CD4-positive, alpha-beta T cell (primary cell): ENCODE measurements around the gene NUMA1. TPM values are rescaled to one million over a fixed set of nuclear protein-coding genes. Genes with fewer than 3 reads are reported as not detected.

Source experiments
- ATAC-seq: fragments of 200-7000 bp; cut with Tn5 transposase; one replicate; pipeline ENCODE4 v1.10.0; 2022; ENCODE audit warnings: mild to moderate bottlenecking; ENCODE audit not compliant: poor library complexity
- CTCF ChIA-PET: fragments of 350-600 bp; sonication (Branson Sonifier 250); formaldehyde crosslinking; loops from one replicate; lab custom pipeline; 2021; ENCODE audit warnings: antibody characterized with exemption, inconsistent platforms; lab: Charles Lee
- POLR2A ChIA-PET: fragments of 350-600 bp; sonication (Branson Sonifier 250); formaldehyde crosslinking; loops from one replicate; lab custom pipeline; 2021; ENCODE audit warnings: antibody characterized with exemption, inconsistent platforms; lab: Charles Lee
- DNase-seq, 14 experiments: peaks; one replicate each; pipeline ENCODE4 v3.0.0-alpha.2; 2013 to 2020; ENCODE audit warnings: mixed read lengths in 2 of 14
- H3K27ac ChIP-seq, 2 donors: one replicate each; pipeline versions ENCODE4 v1.5.1 to v1.7.0; 2013; ENCODE audit warnings: low read length in 2 of 2, low read depth in 1 of 2, mild to moderate bottlenecking in 1 of 2
- H3K27me3 ChIP-seq, 2 experiments: 1 replicate in 1 of 2; 2 replicates in 1 of 2; pipeline versions ENCODE4 v1.6.1 to v1.7.0; 2013; ENCODE audit warnings: low read length in 2 of 2, control low read depth in 1 of 2, mild to moderate bottlenecking in 1 of 2, moderate library complexity in 1 of 2; ENCODE audit not compliant: insufficient read depth in 2 of 2, control insufficient read depth in 1 of 2
- H3K36me3 ChIP-seq: one replicate; pipeline ENCODE4 v1.6.1; 2013; ENCODE audit warnings: low read length, control low read depth; ENCODE audit not compliant: insufficient read depth
- H3K4me1 ChIP-seq: one replicate; pipeline ENCODE4 v1.6.1; 2013; ENCODE audit warnings: low read length, control low read depth; ENCODE audit not compliant: insufficient read depth
- H3K4me3 ChIP-seq: one replicate; pipeline ENCODE4 v1.5.1; 2013; ENCODE audit warnings: mild to moderate bottlenecking, low read length, moderate library complexity
- H3K9me3 ChIP-seq, 2 experiments: 1 replicate in 1 of 2; 2 replicates in 1 of 2; pipeline versions ENCODE4 v1.6.1 to v1.7.0; 2013; ENCODE audit warnings: low read length in 2 of 2, mild to moderate bottlenecking in 2 of 2, control low read depth in 1 of 2, moderate library complexity in 1 of 2; ENCODE audit not compliant: control insufficient read depth in 1 of 2, insufficient read depth in 1 of 2
- H3K27ac Mint-ChIP-seq: one replicate; pipeline ENCODE4 v1.8.0; 2020; ENCODE audit warnings: mixed read lengths
- H3K27me3 Mint-ChIP-seq: one replicate; pipeline ENCODE4 v1.8.0; 2021; ENCODE audit warnings: mixed read lengths
- H3K36me3 Mint-ChIP-seq: one replicate; pipeline ENCODE4 v1.8.0; 2021; ENCODE audit warnings: low read depth, mixed read lengths
- H3K4me1 Mint-ChIP-seq: one replicate; pipeline ENCODE4 v1.8.0; 2021; ENCODE audit warnings: low read depth, mixed read lengths
- H3K4me3 Mint-ChIP-seq: one replicate; pipeline ENCODE4 v1.8.0; 2020; ENCODE audit warnings: mild to moderate bottlenecking, mixed read lengths
- H3K9me3 Mint-ChIP-seq: one replicate; pipeline ENCODE4 v1.8.0; 2020; ENCODE audit warnings: mixed read lengths
- CTCF ChIP-seq: fragments of 200-600 bp; IDR thresholded peaks from one replicate; pipeline ENCODE4 v1.8.0; 2022; ENCODE audit warnings: antibody characterized with exemption, mild to moderate bottlenecking
- intact Hi-C, 2 experiments: fragments of 100-400 bp; cut with DNase I in 1 of 2; cut with micrococcal nuclease in 1 of 2; formaldehyde crosslinking; loops; one replicate each; pipeline versions ENCODE4 v1.15.1 to v1.9.0; 2023 to 2025; cut with DNase I, micrococcal nuclease
- total RNA-seq, 174 experiments: library from RNA in 2 of 174; stranded (reverse) in 2 of 174; gene quantifications; one replicate each; pipeline ENCODE4 v1.2.3 and lab custom pipeline; 2021 to 2026

NUMA1 gene
- total RNA-seq, 2 experiments from 2014 or later: 191 to 197 TPM

DNA sequence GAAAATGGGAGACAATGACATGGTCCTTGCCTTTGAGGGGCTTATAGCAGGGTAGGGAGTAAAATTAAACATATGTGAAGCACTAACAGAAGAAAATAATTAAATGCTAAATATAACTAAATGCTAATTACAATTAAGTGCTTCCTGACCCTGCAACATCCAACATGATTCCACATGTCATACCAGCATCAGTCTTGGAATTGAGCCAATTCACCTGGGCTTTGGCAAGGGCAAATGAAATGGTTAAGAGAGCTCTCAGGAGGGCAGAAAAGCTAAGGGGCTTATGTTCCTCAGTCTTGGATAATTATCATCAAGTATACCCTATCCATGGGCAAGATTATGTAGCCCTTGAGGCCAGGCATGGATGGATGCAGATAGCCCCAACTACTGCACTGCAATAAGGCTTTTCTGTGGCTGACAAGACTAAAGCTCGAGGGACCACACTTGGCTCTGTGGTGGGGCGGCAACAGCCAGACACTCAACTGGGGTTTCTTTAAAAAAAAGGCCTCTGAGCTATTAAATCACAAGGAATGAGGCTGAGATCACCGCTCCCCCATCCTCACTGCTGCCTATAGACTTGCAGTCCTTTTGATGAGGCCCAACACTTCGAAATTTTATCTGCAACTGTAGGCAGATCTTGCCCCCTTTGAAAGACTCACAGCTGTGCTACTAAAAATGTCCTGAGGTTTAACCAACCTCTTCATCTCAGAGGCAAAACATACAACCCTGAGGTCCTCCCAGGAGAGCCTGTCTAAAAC is 42.6 kb downstream of the NUMA1 start:
- ChIA-PET POLR2A (interaction anchor here (1.0 to 5.4 kb wide), 3 partner anchors 12 to 74 kb away, joined by 3 to 52 read pairs (median 44); partner anchors contain the start of gene ANAPC15), CTCF (interaction anchor here (1.4 to 4.5 kb wide), 3 partner anchors 12 to 107 kb away, joined by 3 to 56 read pairs (median 24); no protein-coding TSS in a partner anchor)
- Histone ChIP-seq H3K4me3 (peak overlapping the region; percentile 75), H3K27me3 (no peaks in the 10 kb centered on the region), H3K36me3 (peaks cover 38% of the 10 kb centered on the region), H3K27ac (peak overlapping the region in 1 of 2 donors; percentile 91), H3K4me1 (peaks cover 76% of the 10 kb centered on the region), H3K9me3 (no peaks in the 10 kb centered on the region)
- peak overlapping the region; percentile 22 for H3K4me3 Mint-ChIP-seq
- intact Hi-C loops: no loop called here
- no peaks in the 10 kb centered on the region for H3K9me3 Mint-ChIP-seq
- H3K27me3 Mint-ChIP-seq: no peaks in the 10 kb centered on the region
- no peak for TF ChIP-seq CTCF
- peaks cover 46% of the 10 kb centered on the region for H3K4me1 Mint-ChIP-seq
- H3K36me3 Mint-ChIP-seq: peaks cover 39% of the 10 kb centered on the region
- no peak for DNase-seq
- no peak overlapping the region for H3K27ac Mint-ChIP-seq
- ATAC-seq: no peak

GRCh38 chr11:72036687-72037086 is 43.7 kb downstream of the NUMA1 start:
- intact Hi-C loops: no loop called here
- TF ChIP-seq CTCF: no peak
- CTCF ChIA-PET: interaction anchor here (1.4 to 4.5 kb wide), 3 partner anchors 11 to 108 kb away, joined by 3 to 24 read pairs (median 7); no protein-coding TSS in a partner anchor
- Histone ChIP-seq H3K4me1 (peaks cover 69% of the 10 kb centered on the region), H3K27ac (peak overlapping the region in 1 of 2 donors; percentile 13), H3K36me3 (peaks cover 45% of the 10 kb centered on the region), H3K9me3 (no peaks in the 10 kb centered on the region), H3K27me3 (no peaks in the 10 kb centered on the region), H3K4me3 (no peak overlapping the region)
- no peaks in the 10 kb centered on the region for H3K9me3 Mint-ChIP-seq
- ATAC-seq (no peak), DNase-seq (no peak)
- no peaks in the 10 kb centered on the region for H3K27me3 Mint-ChIP-seq
- peaks cover 42% of the 10 kb centered on the region for H3K4me1 Mint-ChIP-seq
- POLR2A ChIA-PET: no interaction called here
- no peak overlapping the region for H3K27ac Mint-ChIP-seq
- peak overlapping the region; percentile 50 for H3K4me3 Mint-ChIP-seq
- H3K36me3 Mint-ChIP-seq: peaks cover 45% of the 10 kb centered on the region

- Mint-ChIP-seq H3K4me3 (no peak overlapping the region), H3K36me3 (peaks cover 85% of the 10 kb centered on the region), H3K27me3 (no peaks in the 10 kb centered on the region), H3K9me3 (no peaks in the 10 kb centered on the region), H3K27ac (peak overlapping the region; percentile 66), H3K4me1 (peaks cover 68% of the 10 kb centered on the region)
- H3K4me1 ChIP-seq: peaks cover 54% of the 10 kb centered on the region
- peaks cover 88% of the 10 kb centered on the region for H3K36me3 ChIP-seq
- ChIA-PET POLR2A (interaction anchor here (0.7 kb wide), 2 partner anchors 8 to 10 kb away, joined by 3 to 4 read pairs; no protein-coding TSS in a partner anchor), CTCF (interaction anchor here (0.6 to 4.9 kb wide), 3 partner anchors 61 to 140 kb away, joined by 3 to 18 read pairs (median 14); no protein-coding TSS in a partner anchor)
- H3K27ac ChIP-seq: peak overlapping the region in 1 of 2 donors; percentile 17
- no peak for TF ChIP-seq CTCF
- intact Hi-C loops: no loop called here
- DNase-seq (no peak), ATAC-seq (no peak)
- no peaks in the 10 kb centered on the region for H3K9me3 ChIP-seq
- no peaks in the 10 kb centered on the region for H3K27me3 ChIP-seq
- H3K4me3 ChIP-seq: no peak overlapping the region
These were observed 49.8 kb downstream of the NUMA1 start for GRCh38 chr11:72030472-72031045.
